ENCODE data around the gene ABLIM2. TPM values are rescaled to one million over a fixed set of nuclear protein-coding genes. Genes with fewer than 3 reads are reported as not detected.

The ABLIM2 gene
- total RNA-seq, 1 donor from 2014 or later: 5.2 TPM

GRCh38 chr4:8048856-8049676 lies 109.5 kb downstream of the ABLIM2 start:
- DNase-seq (ENCODE audit: low read depth in 2 of 2): no peak

- no peak for DNase-seq (ENCODE audit: low read depth in 2 of 2)
These were observed 110.6 kb downstream of the ABLIM2 start for GRCh38 chr4:8047837-8048678.

DNA sequence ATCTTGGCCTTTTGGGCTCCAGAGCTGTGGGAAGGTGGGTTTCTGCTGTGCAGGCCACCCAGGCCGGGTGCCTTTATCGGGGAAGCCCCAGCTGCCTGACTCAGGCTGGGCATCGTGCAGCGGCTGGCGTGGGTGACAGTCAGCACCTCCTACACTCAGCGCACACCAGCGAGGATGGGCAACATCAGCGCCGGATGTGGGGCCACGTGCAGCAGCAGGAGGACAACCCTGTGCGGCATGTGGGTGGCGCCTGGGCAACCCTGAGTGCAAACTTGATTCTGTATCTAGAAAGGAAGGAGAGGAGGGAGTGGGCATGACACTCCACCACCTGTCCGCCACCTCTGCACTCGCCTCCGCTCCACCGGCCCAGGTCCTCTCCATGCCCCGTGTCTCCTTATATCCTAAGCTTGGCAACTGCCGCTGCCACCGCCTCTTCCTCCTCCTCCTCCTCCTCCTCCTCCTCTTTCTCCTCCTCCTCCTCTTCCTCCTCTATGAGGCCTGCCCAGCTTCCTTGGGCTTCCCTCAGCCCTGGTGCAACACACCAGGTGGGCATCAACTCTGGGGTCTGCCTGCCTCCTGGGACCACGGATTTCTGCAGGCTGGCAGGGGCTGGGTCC lies 111.6 kb downstream of the ABLIM2 start:
- DNase-seq (ENCODE audit: low read depth in 2 of 2): no peak

DNA sequence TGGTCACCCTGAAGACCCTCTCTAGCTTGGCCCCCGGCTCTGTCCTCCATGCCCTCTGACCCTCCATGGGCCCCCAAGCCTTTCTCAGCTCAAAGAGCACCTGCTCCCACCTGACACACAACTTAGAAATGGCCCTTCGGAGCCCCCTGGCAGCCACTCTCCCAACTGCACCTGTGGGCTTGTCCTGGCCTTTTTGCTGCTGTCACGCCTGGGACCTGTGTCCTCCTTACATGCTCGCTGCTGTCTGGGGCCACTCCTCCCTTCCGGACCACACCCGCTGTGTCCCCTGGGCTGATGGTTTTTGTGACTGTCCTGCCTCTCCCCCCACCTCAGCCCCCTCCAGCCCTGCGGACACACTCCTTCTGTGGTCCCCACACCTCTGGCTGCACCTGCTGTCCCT lies 112.7 kb downstream of the ABLIM2 start:
- DNase-seq (ENCODE audit: low read depth in 2 of 2): no peak

DNA sequence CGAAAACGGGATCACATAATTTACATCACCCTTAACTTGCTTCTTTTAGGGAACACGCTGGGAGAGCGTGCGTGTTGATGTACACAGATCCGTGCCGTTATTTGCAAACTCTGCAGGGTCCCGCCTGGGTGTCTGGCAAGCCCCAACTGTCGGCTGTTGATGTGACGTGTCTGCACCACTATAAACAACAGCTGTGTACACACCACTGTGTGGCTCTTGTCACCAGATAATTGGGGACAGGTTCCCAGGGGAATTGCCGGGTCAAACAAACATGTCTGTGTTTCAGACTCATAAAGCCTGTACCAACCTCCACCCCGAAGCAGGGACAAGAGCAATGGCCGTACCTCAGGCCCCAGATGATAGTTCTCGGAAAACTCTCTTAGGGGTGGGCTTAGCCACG lies 113.9 kb downstream of the ABLIM2 start:
- no peak for DNase-seq (ENCODE audit: low read depth in 2 of 2)

DNA sequence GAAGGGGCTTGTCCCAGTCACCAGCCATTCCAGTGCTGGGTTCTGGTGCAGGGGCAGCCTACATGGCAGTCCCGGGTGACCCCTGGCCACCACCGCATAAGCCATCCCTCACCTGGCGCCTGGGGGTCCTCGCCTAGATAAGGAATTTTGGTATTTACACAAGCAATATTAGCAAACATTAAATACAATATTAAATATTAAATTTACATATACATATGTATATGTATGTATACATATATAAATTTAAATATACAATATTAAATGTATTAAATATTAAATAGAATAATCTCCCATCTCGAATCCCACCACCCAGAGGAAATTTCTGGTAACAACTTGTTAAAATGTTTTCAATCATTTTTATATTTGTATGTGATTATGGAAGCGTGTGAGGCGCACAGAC lies 114.4 kb downstream of the ABLIM2 start:
- no peak for DNase-seq (ENCODE audit: low read depth in 2 of 2)

DNA sequence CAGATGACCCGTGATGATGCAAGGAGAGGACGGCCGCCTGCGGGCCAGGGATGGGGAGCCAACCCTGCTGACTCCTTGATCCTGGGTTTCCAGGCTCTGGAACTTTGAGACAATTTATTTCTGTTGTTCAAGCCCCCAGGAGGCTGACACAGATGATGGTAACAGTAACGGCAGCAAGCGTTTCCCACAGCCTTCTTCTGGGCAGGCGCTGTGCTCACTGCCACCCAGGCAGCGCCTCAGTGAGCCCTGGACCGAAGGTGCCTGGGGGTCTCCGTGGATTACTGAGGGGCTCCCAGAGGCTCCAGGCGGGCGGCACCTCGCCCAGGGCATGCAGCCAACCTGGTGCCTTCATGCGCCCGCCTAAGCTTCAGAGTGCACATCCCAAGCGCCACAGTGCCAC lies 115.0 kb downstream of the ABLIM2 start:
- DNase-seq (ENCODE audit: low read depth in 2 of 2): no peak

DNA sequence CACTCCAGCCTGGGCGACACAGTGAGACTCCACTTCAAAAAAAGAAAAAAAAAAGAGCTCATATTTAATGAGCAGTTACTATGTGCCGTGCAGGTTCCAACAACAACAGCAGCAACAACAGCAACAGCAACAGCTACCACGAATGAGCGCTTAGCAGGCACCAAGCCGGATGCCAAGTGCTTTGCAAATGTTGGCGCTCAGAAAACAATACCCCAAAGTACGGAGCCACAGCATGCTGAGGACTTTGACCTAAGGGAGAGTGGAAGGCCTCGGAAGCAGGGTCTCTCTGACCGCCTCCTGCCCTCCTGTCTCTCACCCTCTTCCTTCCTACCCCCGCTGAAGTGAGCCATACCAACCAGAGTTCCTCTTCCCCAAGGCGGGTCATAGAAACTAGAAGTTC lies 116.7 kb downstream of the ABLIM2 start:
- no peak for DNase-seq (ENCODE audit: low read depth in 2 of 2)

- no peak for DNase-seq (ENCODE audit: low read depth in 2 of 2)
These were observed 117.4 kb downstream of the ABLIM2 start for GRCh38 chr4:8041172-8041571.

GRCh38 chr4:8040607-8041006 lies 118.0 kb downstream of the ABLIM2 start:
- no peak for DNase-seq (ENCODE audit: low read depth in 2 of 2)

GRCh38 chr4:8039853-8040252 lies 118.8 kb downstream of the ABLIM2 start:
- no peak for DNase-seq (ENCODE audit: low read depth in 2 of 2)

- peak in 1 of 2 donors; percentile 36 for DNase-seq (ENCODE audit: low read depth in 2 of 2)
These were observed 119.3 kb downstream of the ABLIM2 start for GRCh38 chr4:8039290-8039689.

GRCh38 chr4:8038719-8039251 lies 119.8 kb downstream of the ABLIM2 start:
- no peak for DNase-seq (ENCODE audit: low read depth in 2 of 2)

GRCh38 chr4:8038083-8038482 lies 120.5 kb downstream of the ABLIM2 start:
- DNase-seq (ENCODE audit: low read depth in 2 of 2): no peak

- no peak for DNase-seq (ENCODE audit: low read depth in 2 of 2)
These were observed 121.4 kb downstream of the ABLIM2 start for GRCh38 chr4:8037150-8037769.

GRCh38 chr4:8035371-8035780 lies 123.2 kb downstream of the ABLIM2 start:
- peak in 1 of 2 donors; percentile 74 for DNase-seq (ENCODE audit: low read depth in 2 of 2)

GRCh38 chr4:8033829-8034528 lies 124.6 kb downstream of the ABLIM2 start:
- DNase-seq (ENCODE audit: low read depth in 2 of 2): no peak

GRCh38 chr4:8033067-8033755 lies 125.4 kb downstream of the ABLIM2 start:
- no peak for DNase-seq (ENCODE audit: low read depth in 2 of 2)

DNA sequence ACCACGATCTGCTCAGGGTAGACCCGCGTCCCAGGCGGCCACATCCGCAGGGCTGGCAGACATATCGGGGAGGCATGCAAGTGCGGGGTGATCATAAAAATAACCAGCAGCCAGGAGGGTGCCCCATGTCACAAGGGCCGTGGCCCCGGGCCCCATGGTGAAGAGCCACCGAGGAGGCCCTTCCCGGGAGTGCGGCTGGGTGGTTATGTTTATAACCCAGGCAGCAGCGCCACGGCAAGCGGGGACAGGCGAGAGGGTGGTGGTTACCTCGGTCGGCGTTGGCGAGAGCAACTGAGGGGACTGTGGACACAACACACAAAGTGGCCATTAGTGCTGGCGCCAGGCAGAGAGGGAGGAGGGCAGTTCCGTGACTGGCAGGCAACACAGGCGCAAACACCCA lies 126.2 kb downstream of the ABLIM2 start:
- no peak for DNase-seq (ENCODE audit: low read depth in 2 of 2)

DNA sequence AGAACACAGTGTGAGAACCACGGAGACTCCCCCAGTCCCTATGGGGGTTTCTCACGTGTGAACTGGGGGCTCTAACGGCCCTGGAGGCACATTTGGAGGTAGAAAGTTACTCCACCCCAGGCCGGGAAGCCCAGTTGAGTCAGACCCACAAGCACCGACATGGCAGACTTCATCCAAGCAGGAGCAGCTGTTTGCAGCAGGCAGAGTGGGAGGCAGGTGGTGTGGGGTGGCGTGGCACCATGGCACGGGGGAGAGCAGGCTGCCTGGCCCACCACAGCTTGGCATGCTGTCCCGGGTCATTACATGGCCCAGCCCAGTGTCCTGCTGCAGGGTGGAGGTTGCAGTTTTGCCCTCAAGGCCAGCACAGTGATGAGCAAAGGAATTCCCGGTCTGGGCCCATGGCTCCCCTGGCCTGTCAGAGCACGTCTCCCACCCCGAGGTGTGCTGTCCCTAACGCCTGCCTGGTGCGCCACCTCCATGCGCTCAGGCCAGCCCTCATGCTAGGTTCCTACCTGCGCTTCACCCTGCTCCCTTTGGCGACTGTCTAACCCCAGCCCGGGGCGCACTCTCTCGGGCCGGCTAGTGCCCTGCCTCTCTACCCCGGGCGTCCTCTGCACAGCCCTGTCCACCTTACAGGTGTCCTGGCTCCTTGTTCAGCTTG lies 128.4 kb downstream of the ABLIM2 start:
- DNase-seq (ENCODE audit: low read depth in 2 of 2): no peak

Measured in lung microvascular endothelial cell (primary cell).